ENCODE data around the gene PODXL2. TPM values are rescaled to one million over a fixed set of nuclear protein-coding genes. Genes with fewer than 3 reads are reported as not detected.

PODXL2 gene
- total RNA-seq, 4 donors from 2014 or later: 1.5 to 3.2 (median 2.0) TPM

DNA sequence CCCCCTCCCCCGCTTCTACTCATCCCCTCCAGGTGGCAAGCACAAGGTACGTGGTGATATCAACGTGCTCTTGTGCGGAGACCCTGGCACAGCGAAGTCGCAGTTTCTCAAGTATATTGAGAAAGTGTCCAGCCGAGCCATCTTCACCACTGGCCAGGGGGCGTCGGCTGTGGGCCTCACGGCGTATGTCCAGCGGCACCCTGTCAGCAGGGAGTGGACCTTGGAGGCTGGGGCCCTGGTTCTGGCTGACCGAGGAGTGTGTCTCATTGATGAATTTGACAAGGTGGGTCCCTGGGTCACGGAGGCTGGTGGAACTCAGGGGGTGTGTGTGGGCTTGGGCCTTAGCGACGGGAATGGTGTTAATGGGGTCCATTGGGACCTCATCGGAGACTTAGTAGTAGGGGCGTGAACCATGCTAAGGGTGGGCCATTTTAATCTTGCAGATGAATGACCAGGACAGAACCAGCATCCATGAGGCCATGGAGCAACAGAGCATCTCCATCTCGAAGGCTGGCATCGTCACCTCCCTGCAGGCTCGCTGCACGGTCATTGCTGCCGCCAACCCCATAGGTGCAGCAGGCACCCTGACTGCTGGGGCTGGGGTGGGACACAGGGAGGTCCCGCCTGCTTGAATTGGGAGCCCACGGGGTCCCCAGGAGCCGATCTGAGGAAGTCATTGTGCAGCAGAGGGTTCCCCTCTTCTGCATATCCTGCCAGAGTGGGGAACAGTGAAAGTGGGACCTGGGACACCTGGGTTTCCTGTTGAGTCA is 12.0 kb upstream of the PODXL2 start:
- Histone ChIP-seq H3K27ac (no peak overlapping the region), H3K27me3 (no peaks in the 10 kb centered on the region), H3K4me3 (no peak overlapping the region), H3K4me1 (no peaks in the 10 kb centered on the region), H3K9me3 (no peaks in the 10 kb centered on the region), H3K36me3 (peaks cover 0 to 18% of the 10 kb centered on the region in 2 donors)
- TF ChIP-seq POLR2A (IDR thresholded peaks at IDR 0.05): no peak
- TF ChIP-seq, protein P1, sequence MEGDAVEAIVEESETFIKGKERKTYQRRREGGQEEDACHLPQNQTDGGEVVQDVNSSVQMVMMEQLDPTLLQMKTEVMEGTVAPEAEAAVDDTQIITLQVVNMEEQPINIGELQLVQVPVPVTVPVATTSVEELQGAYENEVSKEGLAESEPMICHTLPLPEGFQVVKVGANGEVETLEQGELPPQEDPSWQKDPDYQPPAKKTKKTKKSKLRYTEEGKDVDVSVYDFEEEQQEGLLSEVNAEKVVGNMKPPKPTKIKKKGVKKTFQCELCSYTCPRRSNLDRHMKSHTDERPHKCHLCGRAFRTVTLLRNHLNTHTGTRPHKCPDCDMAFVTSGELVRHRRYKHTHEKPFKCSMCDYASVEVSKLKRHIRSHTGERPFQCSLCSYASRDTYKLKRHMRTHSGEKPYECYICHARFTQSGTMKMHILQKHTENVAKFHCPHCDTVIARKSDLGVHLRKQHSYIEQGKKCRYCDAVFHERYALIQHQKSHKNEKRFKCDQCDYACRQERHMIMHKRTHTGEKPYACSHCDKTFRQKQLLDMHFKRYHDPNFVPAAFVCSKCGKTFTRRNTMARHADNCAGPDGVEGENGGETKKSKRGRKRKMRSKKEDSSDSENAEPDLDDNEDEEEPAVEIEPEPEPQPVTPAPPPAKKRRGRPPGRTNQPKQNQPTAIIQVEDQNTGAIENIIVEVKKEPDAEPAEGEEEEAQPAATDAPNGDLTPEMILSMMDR (IDR thresholded peaks at IDR 0.05 in 4 of 5, conservative IDR thresholded peaks at IDR 0.05 in 1 of 5): no peak
- no peak for DNase-seq
- no peak for ATAC-seq
- in situ Hi-C loops (cut with MboI; ENCODE audit: low sequenced_read_pairs in 4 of 4): no loop called here
- intact Hi-C loops (cut with DNase I; ENCODE audit: low total_unique reads): no loop called here

DNA sequence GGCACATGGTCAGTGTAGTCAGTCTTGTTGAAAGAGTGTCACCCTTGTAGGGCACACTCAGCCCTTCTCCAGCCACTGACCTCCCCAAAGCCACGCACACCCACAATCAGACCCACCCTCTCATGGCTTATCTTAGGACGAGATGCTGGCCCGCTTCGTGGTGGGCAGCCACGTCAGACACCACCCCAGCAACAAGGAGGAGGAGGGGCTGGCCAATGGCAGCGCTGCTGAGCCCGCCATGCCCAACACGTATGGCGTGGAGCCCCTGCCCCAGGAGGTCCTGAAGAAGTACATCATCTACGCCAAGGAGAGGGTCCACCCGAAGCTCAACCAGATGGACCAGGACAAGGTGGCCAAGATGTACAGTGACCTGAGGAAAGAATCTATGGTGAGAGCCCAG is 10.1 kb upstream of the PODXL2 start:
- no peaks in the 10 kb centered on the region for H3K9me3 ChIP-seq
- H3K27me3 ChIP-seq: no peaks in the 10 kb centered on the region
- no peak overlapping the region for H3K4me3 ChIP-seq
- ATAC-seq (no peak), DNase-seq (no peak)
- in situ Hi-C loops (cut with MboI; ENCODE audit: low sequenced_read_pairs in 4 of 4) (no loop called here), intact Hi-C loops (cut with DNase I; ENCODE audit: low total_unique reads) (no loop called here)
- no peak overlapping the region for H3K27ac ChIP-seq
- TF ChIP-seq POLR2A (IDR thresholded peaks at IDR 0.05): no peak
- TF ChIP-seq, protein P1 (IDR thresholded peaks at IDR 0.05 in 4 of 5, conservative IDR thresholded peaks at IDR 0.05 in 1 of 5): no peak
- H3K4me1 ChIP-seq: no peaks in the 10 kb centered on the region
- peaks cover 0 to 19% of the 10 kb centered on the region in 2 donors for H3K36me3 ChIP-seq

DNA sequence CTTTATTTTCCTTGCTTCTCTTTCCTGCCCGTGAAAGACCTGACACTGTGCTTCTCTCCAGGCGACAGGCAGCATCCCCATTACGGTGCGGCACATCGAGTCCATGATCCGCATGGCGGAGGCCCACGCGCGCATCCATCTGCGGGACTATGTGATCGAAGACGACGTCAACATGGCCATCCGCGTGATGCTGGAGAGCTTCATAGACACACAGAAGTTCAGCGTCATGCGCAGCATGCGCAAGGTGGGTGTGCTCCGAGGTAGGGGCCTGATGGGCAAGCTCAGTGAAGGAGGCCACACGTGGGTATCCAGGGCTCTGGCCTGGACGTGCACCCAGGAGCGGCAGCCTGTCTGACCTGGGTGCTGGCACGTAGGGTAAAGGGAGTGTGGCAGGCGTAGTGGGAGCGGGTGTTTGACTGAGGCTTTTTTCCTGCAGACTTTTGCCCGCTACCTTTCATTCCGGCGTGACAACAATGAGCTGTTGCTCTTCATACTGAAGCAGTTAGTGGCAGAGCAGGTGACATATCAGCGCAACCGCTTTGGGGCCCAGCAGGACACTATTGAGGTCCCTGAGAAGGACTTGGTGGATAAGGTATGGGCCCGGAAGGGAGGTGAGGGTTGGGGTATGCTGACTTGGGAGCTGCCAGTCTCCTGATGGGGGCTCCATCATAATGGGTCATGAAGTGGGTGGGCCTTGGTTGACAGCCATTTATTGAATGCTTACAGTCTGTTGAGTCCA is 8.2 kb upstream of the PODXL2 start:
- TF ChIP-seq, protein P1 (IDR thresholded peaks at IDR 0.05 in 4 of 5, conservative IDR thresholded peaks at IDR 0.05 in 1 of 5): no peak
- no peak for TF ChIP-seq POLR2A (IDR thresholded peaks at IDR 0.05)
- in situ Hi-C loops (cut with MboI; ENCODE audit: low sequenced_read_pairs in 4 of 4): no loop called here
- no peak overlapping the region for H3K27ac ChIP-seq
- no peaks in the 10 kb centered on the region for H3K27me3 ChIP-seq
- intact Hi-C loops (cut with DNase I; ENCODE audit: low total_unique reads): no loop called here
- no peaks in the 10 kb centered on the region for H3K4me1 ChIP-seq
- DNase-seq (no peak), ATAC-seq (no peak)
- H3K9me3 ChIP-seq: no peaks in the 10 kb centered on the region
- H3K36me3 ChIP-seq: peaks cover 0 to 19% of the 10 kb centered on the region in 2 donors
- H3K4me3 ChIP-seq: no peak overlapping the region

DNA sequence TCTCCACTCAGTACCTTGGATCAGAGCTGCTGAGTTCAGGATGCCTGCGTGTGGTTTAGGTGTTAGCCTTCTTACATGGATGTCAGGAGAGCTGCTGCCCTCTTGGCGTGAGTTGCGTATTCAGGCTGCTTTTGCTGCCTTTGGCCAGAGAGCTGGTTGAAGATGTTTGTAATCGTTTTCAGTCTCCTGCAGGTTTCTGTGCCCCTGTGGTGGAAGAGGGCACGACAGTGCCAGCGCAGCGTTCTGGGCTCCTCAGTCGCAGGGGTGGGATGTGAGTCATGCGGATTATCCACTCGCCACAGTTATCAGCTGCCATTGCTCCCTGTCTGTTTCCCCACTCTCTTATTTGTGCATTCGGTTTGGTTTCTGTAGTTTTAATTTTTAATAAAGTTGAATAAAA is 7.0 kb upstream of the PODXL2 start:
- Histone ChIP-seq H3K27ac (no peak overlapping the region), H3K9me3 (no peaks in the 10 kb centered on the region), H3K36me3 (peaks cover 0 to 19% of the 10 kb centered on the region in 2 donors), H3K4me1 (no peaks in the 10 kb centered on the region), H3K4me3 (no peak overlapping the region), H3K27me3 (no peaks in the 10 kb centered on the region)
- no peak for ATAC-seq
- intact Hi-C loops (cut with DNase I; ENCODE audit: low total_unique reads) (no loop called here), in situ Hi-C loops (cut with MboI; ENCODE audit: low sequenced_read_pairs in 4 of 4) (no loop called here)
- TF ChIP-seq, protein P1 (IDR thresholded peaks at IDR 0.05 in 4 of 5, conservative IDR thresholded peaks at IDR 0.05 in 1 of 5): no peak
- TF ChIP-seq POLR2A (IDR thresholded peaks at IDR 0.05): no peak
- DNase-seq: no peak

Measured in gastrocnemius medialis (tissue), 4 donors.